Adrenal gland (tissue), 12 donors: Measurements from ENCODE around the gene ZSWIM9. TPM values are rescaled to one million over a fixed set of nuclear protein-coding genes. Genes with fewer than 3 reads are reported as not detected.

Experiments used
- DNase-seq, 7 donors: peaks; one replicate each; pipeline ENCODE4 v3.0.0-alpha.2; 2019 to 2020
- H3K27ac ChIP-seq, 5 donors: fragments of 200-600 bp; sonication (generic) in 4 of 5; 1 replicate in 3 of 5; 2 replicates in 2 of 5; pipeline versions ENCODE4 v1.5.1 to v1.8.0; 2016 to 2020; ENCODE audit warnings: mild to moderate bottlenecking in 1 of 5
- H3K27me3 ChIP-seq: fragments of 200-600 bp; 2 replicates; pipeline ENCODE4 v1.8.0; 2021
- H3K36me3 ChIP-seq, 2 donors: fragments of 200-600 bp; replicated peaks in 1 of 2; 1 replicate in 1 of 2; 2 replicates in 1 of 2; pipeline versions ENCODE4 v1.5.1 to v1.8.0; 2018 to 2022
- H3K4me1 ChIP-seq, 2 donors: fragments of 200-600 bp; replicated peaks in 1 of 2; 1 replicate in 1 of 2; 2 replicates in 1 of 2; pipeline versions ENCODE4 v1.5.1 to v1.8.0; 2018 to 2021
- H3K4me3 ChIP-seq, 4 donors: fragments of 200-600 bp; sonication (generic) in 3 of 4; one replicate each; pipeline ENCODE4 v1.5.1; 2016 to 2018
- H3K9me3 ChIP-seq, 3 donors: fragments of 200-600 bp; sonication (generic) in 1 of 3; replicated peaks in 1 of 3; 1 replicate in 2 of 3; 2 replicates in 1 of 3; pipeline versions ENCODE4 v1.5.1 to v1.8.0; 2016 to 2021
- CTCF ChIP-seq, 6 experiments: fragments of 450-650 bp in 4 of 6; fragments of 200-600 bp in 2 of 6; sonication (generic) in 1 of 6; IDR thresholded peaks; 1 replicate in 5 of 6; 2 replicates in 1 of 6; pipeline versions ENCODE4 v1.5.1 to v1.8.0; 2016 to 2021; ENCODE audit warnings: antibody characterized with exemption in 6 of 6, mild to moderate bottlenecking in 2 of 6, moderate library complexity in 1 of 6
- POLR2A ChIP-seq, 2 donors: fragments of 450-650 bp; IDR thresholded peaks; one replicate each; pipeline ENCODE4 v1.6.1; 2017; ENCODE audit warnings: antibody characterized with exemption in 2 of 2, mild to moderate bottlenecking in 2 of 2, moderate library complexity in 1 of 2
- WGBS, 4 donors: extraction: QIAGEN DNeasy Blood & Tissue Kit in 2 of 4; methylation state at CpG; one replicate each; pipeline versions ENCODE4 v1.1.5 to v1.1.7; 2013 to 2017; 5-methylcytosine and 5-hydroxymethylcytosine counted together
- intact Hi-C, 2 donors: fragments of 100-400 bp; cut with DNase I; formaldehyde crosslinking; loops; one replicate each; pipeline versions ENCODE4 v1.14.1 to v1.15.0; 2022 to 2023
- polyA plus RNA-seq, 3 donors: library from polyadenylated mRNA; stranded (reverse); fragments of 200-250 nt in 2 of 3; fragments of 350-450 nt in 1 of 3; fragmentation: Illumina TruSeq in 1 of 3; extraction: RNeasy Lipid Tissue Mini Kit (QIAGEN cat#74804) in 1 of 3; gene quantifications; one replicate each; pipeline ENCODE4 v1.2.3, GENCODE V29; 2013 to 2014
- total RNA-seq, 9 donors: library from RNA; depleted of rRNA in 4 of 9; stranded (reverse); fragments of >200 nt in 4 of 9; fragments of 120-200 nt in 1 of 9; fragmentation: NEBNext Ultra II Directional in 1 of 9; extraction: Animal tissue kit (Norgen Biotek cat#: 25700) in 1 of 9; gene quantifications; one replicate each; pipeline versions ENCODE4 v1.1.0 to v1.2.4, GENCODE V29; 2013 to 2023
- donor health status: healthy with polysubstance abuse.
- donor health status: Bipolar disorder and iron deficiency.
- donor health status: DM: yes; HTN: yes; CAD: no.
- donor health status: DM: no; HTN: no; CAD: no.
- donor health status: DM: no; HTN: no; CAD: no.
- donor health status: DM: yes; HTN: yes; CAD: no.

The ZSWIM9 gene
- total and polyA plus RNA-seq, 12 donors = 0.52 to 8.0 (median 3.8) TPM

- Histone ChIP-seq H3K4me3 (peak overlapping the region in 2 of 4 donors; percentile 38 to 58), H3K27ac (peak overlapping the region in 2 of 5 donors; percentile 66 to 75), H3K4me1 (peaks cover 4 to 11% of the 10 kb centered on the region in 2 donors), H3K27me3 (no peaks in the 10 kb centered on the region), H3K36me3 (no peaks in the 10 kb centered on the region), H3K9me3 (no peaks in the 10 kb centered on the region)
- 0 to 1% (median 0%) methylated on average over 16 to 34 of the region's 34 CpGs for WGBS, 4 donors
- intact Hi-C loops = no loop called here
- TF ChIP-seq CTCF (IDR thresholded peaks at IDR 0.05) (peak in 1 of 6 experiments; percentile 3), POLR2A (IDR thresholded peaks at IDR 0.05) (peak in 1 of 2 donors; percentile 63)
- DNase-seq = peak; percentile 91 to 97 (median 95)
Measured at GRCh38 chr19:48203794-48204628, 33.5 kb downstream of the ZSWIM9 start.

- Histone ChIP-seq H3K36me3 (peaks cover 0 to 6% of the 10 kb centered on the region in 2 donors), H3K9me3 (no peaks in the 10 kb centered on the region), H3K27ac (no peak overlapping the region), H3K27me3 (no peaks in the 10 kb centered on the region), H3K4me1 (peaks cover 4 to 11% of the 10 kb centered on the region in 2 donors), H3K4me3 (no peak overlapping the region)
- intact Hi-C loops = no loop called here
- DNase-seq = peak in 1 of 7 donors; percentile 41
- TF ChIP-seq POLR2A (IDR thresholded peaks at IDR 0.05) (no peak), CTCF (IDR thresholded peaks at IDR 0.05) (no peak)
- WGBS, 4 donors = 71 to 81% (median 76%) methylated on average over 9 of the region's 9 CpGs
Measured at GRCh38 chr19:48206397-48207093, 36.1 kb downstream of the ZSWIM9 start.

- Histone ChIP-seq H3K27me3 (no peaks in the 10 kb centered on the region), H3K36me3 (peaks cover 0 to 10% of the 10 kb centered on the region in 2 donors), H3K27ac (peak overlapping the region in 1 of 5 donors; percentile 26), H3K4me1 (no peaks in the 10 kb centered on the region), H3K9me3 (no peaks in the 10 kb centered on the region), H3K4me3 (no peak overlapping the region)
- no peak for TF ChIP-seq POLR2A (IDR thresholded peaks at IDR 0.05)
- TF ChIP-seq CTCF (IDR thresholded peaks at IDR 0.05) = no peak
- no peak for DNase-seq
- intact Hi-C loops = no loop called here
- WGBS, 4 donors = 77 to 80% (median 79%) methylated on average over 3 of the region's 3 CpGs
Measured at GRCh38 chr19:48210005-48210404, 39.5 kb downstream of the ZSWIM9 start.

- WGBS, 4 donors = 93 to 96% (median 94%) methylated on average over 5 of the region's 5 CpGs
- Histone ChIP-seq H3K27ac (no peak overlapping the region), H3K9me3 (no peaks in the 10 kb centered on the region), H3K4me3 (no peak overlapping the region), H3K4me1 (no peaks in the 10 kb centered on the region), H3K36me3 (peaks cover 0 to 13% of the 10 kb centered on the region in 2 donors), H3K27me3 (no peaks in the 10 kb centered on the region)
- no peak for TF ChIP-seq CTCF (IDR thresholded peaks at IDR 0.05)
- DNase-seq = no peak
- intact Hi-C loops = no loop called here
Measured at GRCh38 chr19:48213959-48214358, 43.5 kb downstream of the ZSWIM9 start.
